NCI-H460 (cell line): Measurements from ENCODE around the gene OAF. TPM values are rescaled to one million over a fixed set of nuclear protein-coding genes. Genes with fewer than 3 reads are reported as not detected.

ENCODE experiments used
- DNase-seq: peaks from one replicate; pipeline ENCODE4 v3.0.0-alpha.2; 2016; ENCODE audit warnings: low read depth; ENCODE audit errors: extremely low read depth
- total RNA-seq: library from RNA; depleted of rRNA; stranded (reverse); fragments of >200 nt; shearing (Covaris generic); gene quantifications from 2 replicates; pipeline ENCODE4 v1.2.3, GENCODE V29; 2014

OAF gene
- total RNA-seq, 1 experiment from 2014 or later: 7.5 TPM

DNA sequence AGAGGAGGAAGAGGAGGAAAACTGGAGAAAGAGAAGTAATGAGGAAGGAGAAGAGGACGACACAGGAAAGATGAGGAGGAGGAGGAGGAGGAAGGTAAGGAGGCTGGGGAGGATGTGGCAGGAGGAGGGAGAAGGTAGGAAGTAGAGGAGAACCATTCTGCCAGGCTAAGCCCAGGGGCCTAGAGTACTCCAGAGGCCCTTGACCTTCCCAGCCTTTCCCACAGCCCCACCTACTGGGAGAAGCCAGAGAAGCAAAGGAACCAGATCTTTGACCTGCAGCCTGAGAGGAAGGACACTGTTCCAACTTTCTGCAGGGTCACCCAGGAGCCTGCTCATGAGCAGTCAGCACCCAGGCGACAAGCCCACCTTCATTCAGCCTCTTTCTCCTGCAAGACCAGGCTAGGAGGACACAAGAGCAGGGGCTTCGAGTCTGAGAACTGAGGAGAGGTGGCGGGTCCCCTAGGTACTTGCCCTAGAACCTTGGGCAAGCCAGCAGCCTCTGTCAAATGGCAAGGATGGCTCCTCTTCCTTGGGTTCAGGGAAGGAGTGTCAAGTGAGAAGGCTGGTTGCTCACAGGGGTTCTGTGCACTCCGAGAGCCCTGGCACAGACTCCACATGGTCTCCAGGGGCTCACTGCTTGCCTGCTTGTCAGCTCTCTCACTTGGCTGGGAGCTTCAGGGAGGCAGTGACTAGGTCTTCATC lies 27.9 kb upstream of the OAF start:
- DNase-seq: peak; percentile 5

DNA sequence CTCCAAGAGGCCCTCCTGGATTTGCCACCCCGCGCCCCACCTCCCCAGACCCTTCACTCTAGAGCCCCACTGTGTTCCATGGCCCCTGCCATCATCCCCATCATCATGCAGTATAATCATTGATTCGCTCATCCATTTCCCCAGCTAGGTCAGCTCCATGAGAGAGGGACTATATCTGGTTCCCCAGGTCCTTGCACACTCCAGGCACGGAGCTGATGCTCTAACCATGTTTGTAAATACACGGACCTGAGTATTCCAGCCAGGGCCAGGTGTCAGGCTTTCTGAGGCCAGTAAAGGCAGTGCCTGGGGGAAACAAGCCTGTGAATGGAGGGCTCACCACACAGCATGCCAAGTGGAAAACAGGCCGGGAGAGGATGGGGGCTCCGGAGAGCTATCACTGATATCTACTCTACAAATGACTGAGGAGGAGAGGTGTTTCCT lies 27.1 kb upstream of the OAF start:
- no peak for DNase-seq

DNA sequence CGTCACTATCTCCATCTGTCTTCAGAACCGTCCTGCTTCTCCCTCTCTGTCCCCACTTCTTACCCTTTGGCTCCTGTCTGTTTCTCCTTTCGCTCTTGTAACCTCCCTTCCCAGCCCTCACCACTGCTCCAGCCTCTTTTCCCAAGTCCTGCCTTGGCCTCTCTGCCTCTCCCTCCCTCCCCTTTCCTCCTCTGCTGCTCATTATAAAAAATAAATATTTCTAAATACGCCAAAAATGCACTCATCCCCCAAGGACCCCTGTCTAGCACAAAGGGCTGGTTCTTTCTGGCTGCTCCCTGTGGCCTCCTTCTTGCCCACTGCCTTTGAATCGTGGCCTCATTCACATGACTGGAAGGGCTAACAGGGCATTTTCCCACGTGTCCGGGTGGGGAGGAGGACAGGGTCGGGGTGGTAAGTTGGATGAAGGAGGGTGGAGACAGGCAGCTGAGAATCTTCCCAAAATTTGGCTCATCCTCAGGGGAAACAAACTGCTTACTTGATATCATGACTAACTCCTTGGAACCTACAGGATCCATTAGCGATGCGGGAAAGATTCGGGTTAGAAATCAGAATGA lies 26.4 kb upstream of the OAF start:
- DNase-seq: no peak

DNA sequence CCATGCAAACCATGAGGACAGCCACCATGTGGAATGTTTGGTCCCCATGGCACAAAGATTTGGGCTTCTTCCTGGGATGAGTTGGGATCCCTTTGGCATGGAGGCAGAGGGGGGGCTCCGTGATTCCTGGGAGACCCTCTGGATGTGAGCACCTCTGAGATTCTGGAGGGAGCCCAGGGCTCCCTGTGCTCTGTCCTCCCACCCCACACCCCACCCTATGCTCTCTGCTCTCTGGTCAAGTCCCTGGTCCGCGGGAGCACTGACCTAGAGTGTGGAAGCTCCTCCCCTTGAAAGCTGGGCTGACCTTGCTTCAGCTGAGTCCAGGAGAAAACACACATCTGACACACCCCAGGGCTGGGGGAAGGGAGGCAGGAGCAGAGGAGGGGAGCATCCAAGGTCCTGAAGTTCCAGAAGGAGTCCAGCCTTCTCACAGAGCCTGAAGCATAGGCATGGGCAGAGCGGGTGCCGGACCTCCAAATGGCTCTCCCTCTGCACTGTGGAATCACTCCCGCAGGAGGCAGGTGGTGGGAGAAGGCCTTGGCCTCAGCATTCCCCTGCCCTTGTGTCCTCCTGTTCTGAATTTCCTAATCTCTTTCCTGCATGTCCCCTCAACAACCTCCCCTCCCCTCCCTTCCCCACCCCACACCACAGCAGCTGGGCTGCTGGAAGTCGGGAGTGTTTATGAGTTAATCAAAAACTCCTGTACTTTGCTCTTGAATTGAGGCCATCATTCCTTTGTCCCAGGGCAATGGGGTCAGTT lies 25.7 kb upstream of the OAF start:
- DNase-seq: no peak

GRCh38 chr11:120185706-120186455 lies 25.0 kb upstream of the OAF start:
- DNase-seq: no peak

DNA sequence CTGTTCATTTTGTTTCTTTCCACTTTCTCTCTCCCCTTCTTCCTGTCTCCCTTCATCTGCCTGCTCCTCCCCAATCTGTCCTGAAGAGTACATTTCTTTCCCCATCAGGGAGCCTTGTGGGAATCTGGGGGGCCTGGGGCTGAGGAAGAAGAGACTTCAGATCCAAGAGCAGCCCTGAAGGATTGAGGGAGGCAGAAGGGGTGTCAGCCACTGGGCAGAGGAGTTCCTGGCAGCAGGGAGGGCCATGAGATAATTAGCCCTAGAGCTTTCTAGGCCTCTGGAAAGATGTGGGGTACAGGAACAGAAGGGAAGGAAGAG lies 24.4 kb upstream of the OAF start:
- DNase-seq: no peak

DNA sequence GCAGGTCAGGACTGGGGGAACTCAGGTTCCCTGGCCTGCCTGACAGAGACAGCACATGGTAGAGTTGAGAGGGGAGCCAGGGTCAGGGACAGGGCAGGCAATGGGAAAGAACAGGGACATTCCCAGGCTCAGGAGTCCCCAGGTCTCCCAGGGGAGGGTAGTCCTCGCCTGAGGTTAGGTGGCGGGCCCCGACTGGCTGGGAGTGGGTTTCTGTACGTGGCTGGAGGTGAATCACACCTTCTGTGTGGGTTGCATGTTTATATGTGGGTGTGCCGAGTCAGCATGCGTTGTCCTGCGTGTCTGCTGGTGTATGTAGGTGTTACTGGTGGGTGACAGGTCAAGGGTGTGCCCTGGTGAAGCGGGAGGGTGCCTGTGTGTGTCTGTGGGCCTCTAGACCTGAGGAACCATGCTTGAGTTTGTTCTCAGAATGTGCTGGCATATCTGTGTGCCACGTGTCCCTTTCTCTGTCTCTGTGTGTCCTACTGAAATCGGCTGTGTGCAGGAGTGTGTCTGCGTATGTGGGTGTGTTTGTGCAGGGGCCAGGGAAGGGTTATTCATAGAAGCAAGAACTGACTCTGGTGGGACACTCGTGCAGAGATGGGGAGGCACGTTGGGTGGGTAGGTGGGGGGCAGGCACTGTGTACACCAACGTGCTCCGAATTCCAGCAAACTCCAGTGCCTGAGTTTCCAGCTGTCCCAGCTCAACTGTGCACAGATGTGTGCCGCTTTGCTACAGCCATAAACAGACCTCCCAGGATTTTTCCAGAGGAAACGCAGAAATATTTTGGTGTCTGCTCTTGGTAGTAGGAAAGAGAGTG lies 23.8 kb upstream of the OAF start:
- no peak for DNase-seq

DNA sequence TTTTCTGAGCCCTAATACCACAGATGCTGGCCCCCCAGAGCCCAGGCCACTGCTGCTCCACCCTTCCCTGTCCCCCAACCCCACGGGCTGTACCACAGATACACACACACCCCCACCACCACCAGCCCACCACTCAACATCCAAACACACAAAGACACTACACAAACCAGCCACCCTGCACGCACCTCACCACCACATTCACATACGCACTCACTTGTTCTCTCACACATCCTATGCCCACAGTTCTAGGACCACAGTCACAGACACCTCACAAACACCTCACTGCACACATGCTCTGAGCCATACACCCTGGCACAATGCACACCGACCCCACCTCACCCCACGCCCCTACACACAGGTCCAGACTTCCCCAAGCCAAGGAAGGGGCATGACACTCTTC lies 22.5 kb upstream of the OAF start:
- no peak for DNase-seq

- no peak for DNase-seq
Observed at GRCh38 chr11:120188811-120189455, 21.9 kb upstream of the OAF start.

- no peak for DNase-seq
Observed at GRCh38 chr11:120191058-120191457, 19.8 kb upstream of the OAF start.

- no peak for DNase-seq
Observed at GRCh38 chr11:120192831-120193625, 17.8 kb upstream of the OAF start.

DNA sequence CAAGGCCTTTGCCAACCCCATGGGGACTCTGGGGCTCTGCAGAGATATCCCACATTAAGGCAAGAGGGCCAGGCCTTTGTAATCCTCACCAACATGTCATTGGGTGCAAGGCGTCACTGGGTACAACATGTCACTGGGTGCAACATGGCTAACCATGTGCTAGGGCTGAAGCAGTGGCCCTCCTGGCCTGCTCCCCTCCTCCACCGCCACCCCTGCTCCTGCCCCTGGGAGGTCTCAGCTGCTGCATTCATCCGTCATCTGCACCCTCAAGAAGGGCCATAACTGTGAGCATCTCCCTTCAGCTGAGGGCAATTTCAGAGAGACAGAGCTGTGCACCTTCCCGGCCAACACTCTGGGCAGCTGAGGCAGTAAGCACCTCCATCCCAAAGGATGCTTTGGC lies 16.7 kb upstream of the OAF start:
- no peak for DNase-seq

GRCh38 chr11:120195601-120196320 lies 15.1 kb upstream of the OAF start:
- no peak for DNase-seq

GRCh38 chr11:120196826-120197225 lies 14.0 kb upstream of the OAF start:
- DNase-seq: no peak

DNA sequence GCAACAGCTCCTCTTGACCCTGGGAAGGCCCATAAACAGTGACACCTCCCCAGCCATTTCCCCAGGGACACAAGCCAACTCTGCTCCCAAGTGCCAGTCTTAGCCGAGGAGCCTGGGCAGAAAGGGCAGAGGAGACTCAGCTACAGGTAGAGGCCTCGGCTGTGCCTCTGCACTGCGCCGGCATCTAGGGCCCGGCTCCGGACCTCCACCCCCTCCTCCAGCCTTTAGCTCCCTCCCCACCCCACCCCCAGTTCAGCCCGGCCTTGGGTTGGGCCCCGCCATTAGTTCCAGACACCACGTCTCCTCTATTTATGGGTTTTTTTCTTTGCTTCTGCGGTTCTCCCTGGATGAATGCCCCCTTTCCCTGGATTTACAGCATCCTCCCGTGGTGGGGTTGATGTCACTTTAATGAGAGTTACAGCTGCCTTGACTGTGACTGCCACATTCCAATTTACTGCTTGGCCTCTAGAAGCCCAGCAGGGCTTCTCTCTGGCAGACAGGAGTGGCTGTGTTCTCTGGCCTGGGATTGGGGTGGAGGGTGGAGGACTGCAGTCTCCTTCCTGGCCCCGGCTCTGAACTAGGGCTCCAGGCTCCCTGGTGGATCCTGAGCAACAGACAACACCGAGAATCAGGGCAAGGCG lies 13.5 kb upstream of the OAF start:
- DNase-seq: no peak

GRCh38 chr11:120197977-120198376 lies 12.9 kb upstream of the OAF start:
- DNase-seq: no peak

- no peak for DNase-seq
Observed at GRCh38 chr11:120198403-120198786, 12.4 kb upstream of the OAF start.
